NCI-H226 (cell line): ENCODE data around the gene PCIF1.
"Not testable (repeated sequence)": the region's sequence is repeated elsewhere in the genome, so short reads cannot be mapped to it uniquely, and the experiment has no call there.

Source experiments
- DNase-seq: peaks from one replicate; pipeline ENCODE4 v3.0.0-alpha.2; 2015

PCIF1 gene

GRCh38 chr20:45968801-45969711, 34.6 kb downstream of the PCIF1 start:
- DNase-seq, result no peak

- DNase-seq, result peak; percentile 48
Measured at GRCh38 chr20:45969712-45970634, 35.5 kb downstream of the PCIF1 start.

- no peak for DNase-seq
Measured at GRCh38 chr20:45970646-45971424, 36.4 kb downstream of the PCIF1 start.

GRCh38 chr20:45971425-45971674, 36.9 kb downstream of the PCIF1 start:
- DNase-seq, result peak; percentile 16

GRCh38 chr20:45971675-45972499, 37.4 kb downstream of the PCIF1 start, which contains the start of gene ZNF335:
TSS of gene ZNF335 (minus strand) at chr20:45972203. CDS start at chr20:45971410, 793 bp downstream.
- DNase-seq, result peak; percentile 91

- peak; percentile 86 for DNase-seq
Measured at GRCh38 chr20:45972500-45973183, 38.2 kb downstream of the PCIF1 start.

GRCh38 chr20:45974896-45975565, 40.5 kb downstream of the PCIF1 start:
- DNase-seq, result no peak

- DNase-seq, result no peak
Measured at GRCh38 chr20:45975686-45976085, 41.2 kb downstream of the PCIF1 start.

- no peak for DNase-seq
Measured at GRCh38 chr20:45976086-45976485, 41.6 kb downstream of the PCIF1 start.

- DNase-seq, result no peak
Measured at GRCh38 chr20:45981261-45981660, 46.8 kb downstream of the PCIF1 start.

- peak; percentile 20 for DNase-seq
Measured at GRCh38 chr20:45983279-45983743, 48.8 kb downstream of the PCIF1 start.

- no peak for DNase-seq
Measured at GRCh38 chr20:45985573-45985972, 51.1 kb downstream of the PCIF1 start.

- DNase-seq, result peak; percentile 59
Measured at GRCh38 chr20:45987108-45987780, 52.8 kb downstream of the PCIF1 start.

GRCh38 chr20:45988830-45989229, 54.3 kb downstream of the PCIF1 start:
- not testable (repeated sequence) for DNase-seq

- no peak for DNase-seq
Measured at GRCh38 chr20:45991616-45992015, 57.1 kb downstream of the PCIF1 start.

- DNase-seq, result peak; percentile 98
Measured at GRCh38 chr20:45993197-45993951, 58.9 kb downstream of the PCIF1 start.

GRCh38 chr20:45994761-45995493, 60.4 kb downstream of the PCIF1 start:
- no peak for DNase-seq

- not testable (repeated sequence) for DNase-seq
Measured at GRCh38 chr20:45995495-45996097, 61.1 kb downstream of the PCIF1 start.
